Liver (tissue), 9 donors: Measurements from ENCODE around the gene LEMD2. TPM values are rescaled to one million over a fixed set of nuclear protein-coding genes. Genes with fewer than 3 reads are reported as not detected.

ENCODE experiments used
- DNase-seq: peaks from one replicate; pipeline ENCODE4 v3.0.0-alpha.2; 2017; ENCODE audit warnings: low spot score
- H3K27ac ChIP-seq, 2 donors: one replicate each; pipeline ENCODE4 v1.7.0; 2013; ENCODE audit warnings: inconsistent platforms in 2 of 2, low read length in 2 of 2, control low read depth in 1 of 2, low read depth in 1 of 2, mild to moderate bottlenecking in 1 of 2
- H3K27me3 ChIP-seq, 4 donors: one replicate each; pipeline versions ENCODE4 v1.6.1 to v1.7.0; 2013; ENCODE audit warnings: low read length in 3 of 4, inconsistent platforms in 1 of 4, mild to moderate bottlenecking in 1 of 4, moderate library complexity in 1 of 4; ENCODE audit not compliant: control insufficient read depth in 4 of 4, insufficient read depth in 4 of 4
- H3K36me3 ChIP-seq, 4 donors: one replicate each; pipeline versions ENCODE4 v1.6.1 to v1.7.0; 2013; ENCODE audit warnings: low read length in 3 of 4, mild to moderate bottlenecking in 3 of 4, low read depth in 1 of 4, moderate library complexity in 1 of 4; ENCODE audit not compliant: control insufficient read depth in 4 of 4, insufficient read depth in 3 of 4
- H3K4me1 ChIP-seq, 4 donors: one replicate each; pipeline versions ENCODE4 v1.6.1 to v1.7.0; 2013; ENCODE audit warnings: low read length in 3 of 4, mild to moderate bottlenecking in 3 of 4, moderate library complexity in 1 of 4; ENCODE audit not compliant: control insufficient read depth in 4 of 4, insufficient read depth in 4 of 4
- H3K4me3 ChIP-seq, 3 donors: one replicate each; pipeline versions ENCODE4 v1.6.1 to v1.7.0; 2013; ENCODE audit warnings: low read length in 3 of 3, control low read depth in 1 of 3, low read depth in 1 of 3, mild to moderate bottlenecking in 1 of 3
- H3K9ac ChIP-seq, 2 donors: one replicate each; pipeline ENCODE4 v1.7.0; 2013; ENCODE audit warnings: low read length in 2 of 2, mild to moderate bottlenecking in 2 of 2, moderate library complexity in 2 of 2, control low read depth in 1 of 2, low read depth in 1 of 2
- H3K9me3 ChIP-seq, 4 donors: one replicate each; pipeline versions ENCODE4 v1.6.1 to v1.7.0; 2013; ENCODE audit warnings: low read length in 3 of 4; ENCODE audit not compliant: control insufficient read depth in 4 of 4
- EGR1 ChIP-seq, 2 donors: IDR thresholded peaks; 2 replicates each; pipeline ENCODE4 v1.6.1; 2016 to 2018; ENCODE audit warnings: antibody characterized with exemption in 2 of 2, low read depth in 2 of 2
- FOXA1 ChIP-seq: IDR thresholded peaks from 2 replicates; pipeline ENCODE4 v1.6.1; 2016; ENCODE audit warnings: antibody characterized with exemption
- GABPA ChIP-seq, 2 donors: IDR thresholded peaks in 1 of 2; conservative IDR thresholded peaks in 1 of 2; 2 replicates each; pipeline ENCODE4 v1.6.1; 2016; ENCODE audit warnings: antibody characterized with exemption in 2 of 2, mild to moderate bottlenecking in 1 of 2, moderate library complexity in 1 of 2
- HNF4G ChIP-seq: IDR thresholded peaks from 2 replicates; pipeline ENCODE4 v1.6.1; 2016; ENCODE audit warnings: antibody characterized with exemption
- MAX ChIP-seq: IDR thresholded peaks from 2 replicates; pipeline ENCODE4 v1.6.1; 2016; ENCODE audit warnings: antibody characterized with exemption
- REST ChIP-seq: IDR thresholded peaks from 2 replicates; pipeline ENCODE4 v1.6.1; 2016; ENCODE audit warnings: antibody characterized with exemption, mild to moderate bottlenecking
- SP1 ChIP-seq: IDR thresholded peaks from 2 replicates; pipeline ENCODE4 v1.6.1; 2018; ENCODE audit warnings: antibody characterized with exemption, mild to moderate bottlenecking
- YY1 ChIP-seq: IDR thresholded peaks from 2 replicates; pipeline ENCODE4 v1.6.1; 2016; ENCODE audit warnings: antibody characterized with exemption, mild to moderate bottlenecking
- ZBTB33 ChIP-seq: IDR thresholded peaks from 2 replicates; pipeline ENCODE4 v1.6.1; 2016; ENCODE audit warnings: antibody characterized with exemption
- WGBS: extraction: QIAGEN DNeasy Blood & Tissue Kit; methylation state at CpG from one replicate; pipeline ENCODE4 v1.1.7; 2013; 5-methylcytosine and 5-hydroxymethylcytosine counted together
- polyA plus RNA-seq, 2 donors: library from polyadenylated mRNA; stranded (reverse) in 1 of 2; unstranded in 1 of 2; fragments of 200-250 nt in 1 of 2; fragments of >200 nt in 1 of 2; fragmentation: Nextera tagmentation in 1 of 2; extraction: Ambion mirVana in 1 of 2; gene quantifications; one replicate each; pipeline versions ENCODE4 v1.2.1 to v1.2.3, GENCODE V29; 2013 to 2015
- total RNA-seq, 2 donors: library from RNA; depleted of rRNA; stranded (reverse); fragments of >200 nt; gene quantifications; one replicate each; pipeline ENCODE4 v1.2.3, GENCODE V29; 2014
- TF ChIP-seq, protein P1 (sequence below): fragments of 150-350 bp; IDR thresholded peaks from 2 replicates; pipeline ENCODE4 v1.5.1; 2017; ENCODE audit warnings: improper control_type of control experiment, low read depth, low read length; ENCODE audit not compliant: missing input control
- donor health status: healthy.
- donor health status: healthy.
- donor health status: healthy.
- donor health status: healthy.
- donor health status: healthy.

The LEMD2 gene
- total and polyA plus RNA-seq, 4 donors: 6.5 to 23.1 (median 16.6) TPM

DNA sequence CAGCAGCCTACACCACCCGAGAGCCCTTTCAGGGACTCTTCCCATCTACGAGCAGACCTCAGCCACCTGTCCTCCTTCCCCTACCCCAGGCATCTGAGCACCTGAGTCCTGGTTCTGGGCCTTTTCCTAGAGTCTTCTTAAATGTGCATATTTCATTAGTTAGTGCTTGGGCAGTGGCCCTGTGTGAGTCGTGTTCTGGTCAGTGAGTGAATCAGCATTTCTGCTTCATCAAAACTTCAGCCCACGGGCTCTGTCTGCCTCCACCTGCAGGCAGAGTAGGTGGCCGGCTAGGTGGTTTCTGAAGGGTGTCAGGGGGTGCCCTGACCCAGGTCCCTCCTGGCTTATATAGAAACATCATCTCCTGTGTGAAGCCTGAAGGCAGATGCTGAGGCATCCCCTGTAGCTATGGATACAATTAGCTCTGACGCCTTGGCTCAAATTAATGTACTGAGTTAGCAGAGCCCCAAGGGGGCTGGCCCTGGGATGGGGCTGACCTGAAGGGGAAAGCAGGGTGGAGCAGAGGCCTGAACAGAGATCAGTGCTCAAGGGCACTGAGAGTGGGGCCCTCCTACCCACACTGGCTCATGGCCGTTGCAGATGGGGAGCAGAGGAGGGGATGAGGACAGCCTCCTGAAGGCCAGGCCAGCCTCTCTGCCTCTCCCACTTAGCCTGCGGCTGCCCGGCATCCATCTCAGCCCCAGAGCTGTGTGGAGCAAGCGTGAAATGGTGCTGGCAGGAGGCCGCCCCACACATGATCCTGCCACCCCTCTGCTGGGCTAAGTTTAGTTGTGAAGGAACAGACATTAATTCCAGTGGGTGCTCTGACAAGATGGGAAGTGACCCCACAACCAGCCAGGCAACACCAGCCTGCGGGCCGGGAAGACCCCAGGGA lies 55.9 kb downstream of the LEMD2 start (continued):
- TF ChIP-seq ZBTB33: no peak
- no peak for TF ChIP-seq FOXA1
- TF ChIP-seq MAX: no peak
- TF ChIP-seq YY1: no peak

DNA sequence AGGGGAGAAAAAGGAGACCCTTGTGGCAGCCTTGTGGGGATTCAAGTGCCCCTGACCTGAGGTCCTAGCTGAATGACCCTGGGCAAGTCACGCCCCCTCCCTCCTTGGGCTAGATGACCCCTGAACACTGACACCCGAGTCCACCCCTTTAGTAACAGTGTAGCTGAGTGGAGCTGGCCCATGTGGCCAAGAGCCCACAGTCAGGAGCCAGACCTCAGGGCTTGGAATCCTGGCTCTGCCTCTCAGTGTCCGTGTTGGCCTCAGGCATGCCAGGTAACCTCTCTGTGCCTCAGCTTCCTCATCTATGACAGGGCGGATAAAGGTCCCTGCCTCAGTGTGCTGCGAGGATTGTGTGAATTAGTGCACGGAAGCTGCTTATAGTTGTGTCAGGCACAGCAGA lies 56.5 kb downstream of the LEMD2 start:
- 97% methylated on average over 6 of the region's 6 CpGs for WGBS
- Histone ChIP-seq H3K9me3 (no peaks in the 10 kb centered on the region), H3K9ac (no peak overlapping the region), H3K4me3 (no peak overlapping the region), H3K27ac (no peak overlapping the region), H3K27me3 (no peaks in the 10 kb centered on the region), H3K36me3 (no peaks in the 10 kb centered on the region), H3K4me1 (peaks cover 0 to 4% (median 1%) of the 10 kb centered on the region in 4 donors)
- no peak for TF ChIP-seq GABPA (IDR thresholded peaks at IDR 0.05 in 1 of 2, conservative IDR thresholded peaks at IDR 0.05 in 1 of 2)
- no peak for TF ChIP-seq EGR1 (IDR thresholded peaks at IDR 0.05; ENCODE audit: low read depth in 2 of 2)
- TF ChIP-seq REST: no peak
- no peak for TF ChIP-seq HNF4G
- TF ChIP-seq, protein P1, sequence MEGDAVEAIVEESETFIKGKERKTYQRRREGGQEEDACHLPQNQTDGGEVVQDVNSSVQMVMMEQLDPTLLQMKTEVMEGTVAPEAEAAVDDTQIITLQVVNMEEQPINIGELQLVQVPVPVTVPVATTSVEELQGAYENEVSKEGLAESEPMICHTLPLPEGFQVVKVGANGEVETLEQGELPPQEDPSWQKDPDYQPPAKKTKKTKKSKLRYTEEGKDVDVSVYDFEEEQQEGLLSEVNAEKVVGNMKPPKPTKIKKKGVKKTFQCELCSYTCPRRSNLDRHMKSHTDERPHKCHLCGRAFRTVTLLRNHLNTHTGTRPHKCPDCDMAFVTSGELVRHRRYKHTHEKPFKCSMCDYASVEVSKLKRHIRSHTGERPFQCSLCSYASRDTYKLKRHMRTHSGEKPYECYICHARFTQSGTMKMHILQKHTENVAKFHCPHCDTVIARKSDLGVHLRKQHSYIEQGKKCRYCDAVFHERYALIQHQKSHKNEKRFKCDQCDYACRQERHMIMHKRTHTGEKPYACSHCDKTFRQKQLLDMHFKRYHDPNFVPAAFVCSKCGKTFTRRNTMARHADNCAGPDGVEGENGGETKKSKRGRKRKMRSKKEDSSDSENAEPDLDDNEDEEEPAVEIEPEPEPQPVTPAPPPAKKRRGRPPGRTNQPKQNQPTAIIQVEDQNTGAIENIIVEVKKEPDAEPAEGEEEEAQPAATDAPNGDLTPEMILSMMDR: no peak
- TF ChIP-seq SP1: no peak
- no peak for TF ChIP-seq ZBTB33
- no peak for TF ChIP-seq YY1
- no peak for DNase-seq
